HUES48 (cell line): ENCODE results near the gene TAPBP.
"Not testable (repeated sequence)": the region's sequence is repeated elsewhere in the genome, so short reads cannot be mapped to it uniquely, and the experiment has no call there.

Experiments used
- H3K27ac ChIP-seq: one replicate; pipeline ENCODE4 v1.7.0; 2013; ENCODE audit warnings: low read depth, low read length, inconsistent platforms
- H3K27me3 ChIP-seq: 2 replicates; pipeline ENCODE4 v1.6.1; 2013; ENCODE audit warnings: mild to moderate bottlenecking, low read length; ENCODE audit not compliant: control insufficient read depth, insufficient read depth
- H3K36me3 ChIP-seq: 2 replicates; pipeline ENCODE4 v1.6.1; 2013; ENCODE audit warnings: low read length; ENCODE audit not compliant: control insufficient read depth, insufficient read depth
- H3K4me1 ChIP-seq: 2 replicates; pipeline ENCODE4 v1.6.1; 2013; ENCODE audit warnings: mild to moderate bottlenecking, low read length; ENCODE audit not compliant: control insufficient read depth, insufficient read depth
- H3K4me3 ChIP-seq: 2 replicates; pipeline ENCODE4 v1.5.1; 2013; ENCODE audit warnings: mild to moderate bottlenecking, low read depth, low read length
- H3K9ac ChIP-seq: 2 replicates; pipeline ENCODE4 v1.6.1; 2013; ENCODE audit warnings: mild to moderate bottlenecking, low read depth, low read length, moderate library complexity
- H3K9me3 ChIP-seq: 2 replicates; pipeline ENCODE4 v1.6.1; 2013; ENCODE audit warnings: low read length; ENCODE audit not compliant: control insufficient read depth, insufficient read depth

The TAPBP gene

DNA sequence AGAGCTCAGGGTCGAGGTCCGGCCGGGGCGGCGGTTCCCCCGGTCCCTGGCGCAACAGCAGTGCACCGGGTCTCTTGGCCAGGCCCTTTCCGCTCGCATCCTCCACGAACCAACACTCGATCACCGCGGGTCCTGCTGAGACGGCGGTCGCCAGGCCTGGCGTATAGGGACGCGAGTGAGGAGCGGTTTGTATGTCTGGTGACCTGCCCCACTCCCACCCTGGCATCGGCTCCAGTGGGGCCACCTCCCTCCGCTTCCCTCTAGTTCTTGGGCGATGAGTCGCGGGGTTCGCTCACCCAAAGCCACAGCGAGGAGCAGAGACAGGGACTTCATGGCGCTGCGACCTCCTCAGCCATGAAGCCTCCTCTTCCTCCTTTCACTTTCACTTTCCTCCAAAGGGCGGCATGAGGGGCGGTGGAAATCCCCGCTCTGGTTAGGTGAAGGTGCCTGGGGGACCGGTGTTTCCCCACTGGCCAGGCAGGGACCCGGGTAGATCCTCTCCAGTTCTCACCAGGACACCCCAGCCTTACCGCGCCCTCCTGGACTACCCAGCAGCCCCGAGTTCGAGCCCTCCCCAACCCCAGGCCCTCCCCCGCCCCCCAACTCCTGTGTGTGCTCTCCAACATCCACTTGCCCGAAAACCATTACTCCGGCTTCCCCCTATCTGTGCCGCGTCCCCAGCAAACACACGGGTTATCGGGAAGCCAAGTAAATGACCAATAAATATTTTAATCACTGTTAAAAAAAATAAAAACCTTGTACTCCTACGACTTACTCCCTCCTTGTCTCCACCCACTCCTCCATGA is at the start of gene TAPBP:
Gene TAPBP, minus strand, starts transcription at position 370 of the 806 bp plus-strand sequence. Its CDS starts 37 bp downstream, at position 333.
- Histone ChIP-seq H3K4me3 (peak within 1 kb of the TSS; percentile 98), H3K4me1 (peaks cover 30% of the 10 kb centered on the region), H3K36me3 (peaks cover 9% of the 10 kb centered on the region), H3K27me3 (no peaks in the 10 kb centered on the region), H3K27ac (peak within 1 kb of the TSS; percentile 76), H3K9ac (peak within 1 kb of the TSS; percentile 71), H3K9me3 (no peaks in the 10 kb centered on the region)

DNA sequence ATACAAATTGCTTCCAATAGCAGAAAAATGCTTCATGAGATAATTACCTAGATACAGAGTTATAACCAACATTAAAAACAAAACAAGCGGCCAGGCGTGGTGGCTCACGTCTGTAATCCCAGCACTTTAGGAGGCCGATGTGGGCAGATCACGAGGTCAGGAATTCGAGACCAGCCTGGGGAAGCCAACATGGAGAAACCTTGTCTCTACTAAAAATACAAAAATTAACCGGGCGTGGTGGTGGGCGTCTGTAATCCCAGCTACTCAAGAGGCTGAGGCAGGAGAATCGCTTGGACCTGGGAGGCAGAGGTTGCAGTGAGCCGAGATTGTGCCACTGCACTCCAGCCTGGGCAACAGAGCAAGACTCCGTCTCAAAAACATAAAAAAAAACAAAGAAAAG is 49.6 kb upstream of the TAPBP start:
- H3K4me1 ChIP-seq, result peaks cover 14% of the 10 kb centered on the region
- H3K27me3 ChIP-seq, H3K4me3 ChIP-seq, H3K27ac ChIP-seq, H3K9me3 ChIP-seq, H3K36me3 ChIP-seq, H3K9ac ChIP-seq: not testable (repeated sequence)

DNA sequence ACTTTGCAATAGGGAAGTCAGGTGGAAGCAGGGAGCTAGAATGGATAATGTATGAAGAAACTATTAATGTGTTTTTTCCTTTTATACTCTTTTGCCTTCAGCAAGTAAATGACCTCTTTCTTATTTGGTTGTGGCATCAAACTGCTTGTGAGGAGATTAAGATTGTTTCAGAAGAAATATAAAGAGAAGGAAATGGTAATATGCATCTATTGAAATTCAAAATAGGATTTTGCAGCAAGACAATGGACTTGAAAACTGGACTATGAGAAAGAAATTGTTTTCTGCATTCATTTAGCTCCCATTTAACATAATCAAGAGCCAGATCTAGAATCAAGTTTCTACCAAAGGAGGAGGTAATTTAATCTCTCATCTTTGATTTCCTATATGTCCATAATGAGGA is 45.5 kb upstream of the TAPBP start:
- Histone ChIP-seq H3K36me3 (no peaks in the 10 kb centered on the region), H3K27ac (no peak overlapping the region), H3K27me3 (no peaks in the 10 kb centered on the region; the same call in 1 of the 2 replicates), H3K9ac (no peak overlapping the region), H3K4me1 (peaks cover 13% of the 10 kb centered on the region), H3K4me3 (no peak overlapping the region), H3K9me3 (no peaks in the 10 kb centered on the region)

DNA sequence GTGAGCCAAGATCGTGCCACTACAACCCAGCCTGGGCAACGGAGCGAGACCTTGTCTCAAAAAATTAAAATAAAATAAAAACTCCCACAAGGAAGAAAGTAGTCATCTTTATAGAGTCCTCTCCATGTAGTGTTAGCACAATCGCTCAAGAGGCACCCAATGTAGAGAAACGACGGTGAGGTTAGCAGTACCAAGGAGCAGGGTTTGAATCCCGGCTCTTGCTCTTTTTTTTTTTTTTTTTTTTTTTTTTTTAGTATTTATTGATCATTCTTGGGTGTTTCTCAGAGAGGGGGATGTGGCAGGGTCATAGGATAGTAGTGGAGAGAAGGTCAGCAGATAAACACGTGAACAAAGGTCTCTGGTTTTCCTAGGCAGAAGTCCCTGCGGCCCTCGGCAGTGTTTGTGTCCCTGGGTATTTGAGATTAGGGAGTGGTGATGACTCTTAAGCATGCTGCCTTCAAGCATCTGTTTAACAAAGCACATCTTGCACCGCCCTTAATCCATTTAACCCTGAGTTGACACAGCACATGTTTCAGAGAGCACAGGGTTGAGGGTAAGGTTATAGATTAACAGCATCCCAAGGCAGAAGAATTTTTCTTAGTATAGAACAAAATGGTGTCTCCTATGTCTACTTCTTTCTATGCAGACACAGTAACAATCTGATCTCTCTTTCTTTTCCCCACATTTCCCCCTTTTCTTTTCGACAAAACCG is 43.4 kb upstream of the TAPBP start:
- not testable (repeated sequence) for H3K36me3 ChIP-seq, H3K27ac ChIP-seq, H3K9me3 ChIP-seq, H3K4me1 ChIP-seq, H3K4me3 ChIP-seq, H3K9ac ChIP-seq, H3K27me3 ChIP-seq

DNA sequence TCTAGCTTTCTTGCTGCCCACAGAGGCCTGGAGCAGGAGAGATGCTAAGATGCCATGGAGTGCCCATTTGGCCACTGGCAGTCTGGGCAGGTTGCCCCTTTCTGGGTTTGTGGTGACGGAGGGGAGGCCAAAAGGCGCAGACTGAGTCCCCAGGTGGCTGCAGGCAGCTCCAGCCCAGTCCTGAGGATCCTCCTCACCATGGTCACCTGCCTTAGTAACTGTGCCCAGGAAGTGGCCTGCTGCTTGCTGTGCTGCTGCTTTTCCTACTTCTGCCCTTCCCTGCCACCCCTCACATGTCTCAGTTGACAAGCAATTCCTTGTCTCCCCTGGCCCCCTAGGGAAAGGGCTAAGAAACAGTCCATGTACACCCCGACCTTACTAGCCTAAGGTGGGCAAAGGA is 42.4 kb upstream of the TAPBP start:
- Histone ChIP-seq H3K27ac (no peak overlapping the region), H3K4me1 (peaks cover 10% of the 10 kb centered on the region; the same call in 1 of the 2 replicates), H3K36me3 (no peaks in the 10 kb centered on the region), H3K9me3 (no peaks in the 10 kb centered on the region), H3K4me3 (no peak overlapping the region), H3K9ac (no peak overlapping the region), H3K27me3 (no peaks in the 10 kb centered on the region; the same call in 1 of the 2 replicates)

DNA sequence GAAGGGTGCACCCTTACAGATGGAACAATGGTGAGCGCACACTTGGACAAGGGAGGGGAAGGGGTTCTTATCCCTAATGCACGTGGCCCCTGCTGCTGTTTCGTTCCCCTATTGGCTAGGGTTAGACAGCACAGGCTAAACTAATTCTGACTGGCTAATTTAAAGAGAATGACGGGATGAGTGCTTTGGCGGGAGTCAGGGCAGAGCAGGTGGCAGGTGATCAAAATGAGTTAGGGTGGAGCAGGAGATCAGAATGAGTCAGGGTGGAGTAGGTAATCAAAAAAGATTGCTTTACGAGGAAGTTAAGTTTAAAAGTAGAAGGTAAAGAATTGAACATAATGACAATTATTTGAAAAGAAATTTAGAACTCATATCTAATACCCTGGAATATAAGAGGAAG is 42.0 kb upstream of the TAPBP start:
- not testable (repeated sequence) for H3K27me3 ChIP-seq, H3K9ac ChIP-seq, H3K4me3 ChIP-seq, H3K27ac ChIP-seq, H3K9me3 ChIP-seq, H3K36me3 ChIP-seq, H3K4me1 ChIP-seq

DNA sequence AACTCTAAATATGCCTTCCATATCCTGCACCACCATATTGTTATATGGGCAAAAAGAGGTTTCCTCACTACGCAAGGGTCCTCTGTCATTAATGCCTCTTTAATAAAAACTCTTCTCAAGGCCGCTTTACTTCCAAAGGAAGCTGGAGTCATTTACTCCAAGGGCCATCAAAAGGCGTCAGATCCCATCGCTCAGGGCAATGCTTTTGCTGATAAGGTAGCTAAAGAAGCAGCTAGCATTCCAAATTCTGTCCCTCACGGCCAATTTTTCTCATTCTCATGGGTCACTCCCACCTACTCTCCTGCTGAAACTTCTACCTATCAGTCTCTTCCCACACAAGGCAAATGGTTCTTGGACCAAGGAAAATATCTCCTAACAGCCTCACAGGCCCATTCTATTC is 33.9 kb upstream of the TAPBP start:
- H3K4me3 ChIP-seq, result no peak overlapping the region
- H3K9ac ChIP-seq, result no peak overlapping the region
- no peaks in the 10 kb centered on the region for H3K9me3 ChIP-seq
- H3K27ac ChIP-seq, result no peak overlapping the region
- no peaks in the 10 kb centered on the region for H3K27me3 ChIP-seq
- no peaks in the 10 kb centered on the region for H3K36me3 ChIP-seq
- H3K4me1 ChIP-seq, result peaks cover 4% of the 10 kb centered on the region

DNA sequence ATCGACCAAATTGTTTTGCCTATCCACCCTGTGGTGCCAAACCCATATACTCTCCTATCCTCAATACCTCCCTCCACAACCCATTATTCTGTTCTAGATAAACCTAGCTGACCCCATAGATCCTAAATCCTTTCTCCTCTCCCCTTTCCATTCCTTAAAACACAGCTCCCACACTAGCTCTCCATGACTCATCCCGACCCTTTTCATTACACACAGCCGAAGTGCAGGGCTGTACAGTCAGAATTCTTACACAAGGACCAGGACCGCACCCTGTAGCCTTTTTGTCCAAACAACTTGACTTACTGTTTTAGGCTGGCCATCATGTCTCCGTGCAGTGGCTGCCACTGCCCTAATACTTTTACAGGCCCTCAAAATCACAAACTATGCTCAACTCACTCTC is 33.1 kb upstream of the TAPBP start:
- H3K4me3 ChIP-seq, H3K36me3 ChIP-seq, H3K27ac ChIP-seq, H3K9me3 ChIP-seq, H3K27me3 ChIP-seq, H3K4me1 ChIP-seq, H3K9ac ChIP-seq: not testable (repeated sequence)

DNA sequence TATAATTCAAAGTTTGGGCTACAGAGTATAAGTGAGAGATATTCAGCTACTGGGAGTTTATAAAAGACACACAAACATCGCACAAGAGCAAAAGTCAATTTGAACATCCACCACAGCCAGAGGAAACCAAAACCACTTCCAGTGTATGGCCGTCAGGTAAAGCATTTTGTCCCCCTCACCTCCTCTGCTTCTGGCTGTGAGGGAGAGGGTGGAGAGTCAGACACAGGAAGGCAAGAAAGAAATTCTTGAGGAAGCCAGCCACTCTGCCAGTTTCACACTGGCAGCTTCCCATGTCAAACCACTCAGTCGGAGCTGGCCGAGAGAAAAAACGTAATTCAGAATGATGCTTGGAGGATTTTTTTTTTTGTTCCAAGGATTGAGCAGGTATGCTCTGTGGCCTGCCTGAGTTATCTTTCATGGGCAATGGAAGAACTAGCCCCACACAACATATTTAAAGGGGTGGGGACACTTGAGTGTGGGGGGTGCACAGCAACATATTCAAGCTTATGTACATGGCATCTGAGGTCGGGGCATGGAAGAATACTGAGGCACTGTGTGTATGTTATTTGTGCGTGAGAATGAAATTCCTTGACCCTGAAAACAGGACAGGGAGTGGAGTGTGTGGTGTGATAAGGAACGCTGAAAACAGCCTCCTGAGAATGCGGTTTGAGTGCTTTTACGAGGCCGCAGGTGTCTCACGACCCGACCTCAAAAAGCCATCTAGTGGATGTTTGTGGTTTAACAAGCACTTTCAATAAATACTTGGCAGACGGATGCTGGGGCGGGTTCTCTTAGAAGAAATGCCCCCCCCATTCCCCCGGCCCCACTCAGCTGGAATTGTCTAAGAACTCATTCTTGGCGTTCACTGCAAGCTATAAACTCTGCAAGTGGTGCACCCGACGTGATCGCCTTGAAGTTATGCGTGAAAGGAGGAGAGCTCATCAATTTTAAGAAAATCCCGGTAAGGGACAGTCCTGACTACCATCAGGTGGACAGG is 31.1 kb upstream of the TAPBP start:
- no peak overlapping the region for H3K9ac ChIP-seq
- peaks cover 4% of the 10 kb centered on the region for H3K4me1 ChIP-seq
- H3K36me3 ChIP-seq, result no peaks in the 10 kb centered on the region
- H3K27ac ChIP-seq, result no peak overlapping the region
- H3K4me3 ChIP-seq, result no peak overlapping the region
- no peaks in the 10 kb centered on the region for H3K9me3 ChIP-seq
- H3K27me3 ChIP-seq, result no peaks in the 10 kb centered on the region

DNA sequence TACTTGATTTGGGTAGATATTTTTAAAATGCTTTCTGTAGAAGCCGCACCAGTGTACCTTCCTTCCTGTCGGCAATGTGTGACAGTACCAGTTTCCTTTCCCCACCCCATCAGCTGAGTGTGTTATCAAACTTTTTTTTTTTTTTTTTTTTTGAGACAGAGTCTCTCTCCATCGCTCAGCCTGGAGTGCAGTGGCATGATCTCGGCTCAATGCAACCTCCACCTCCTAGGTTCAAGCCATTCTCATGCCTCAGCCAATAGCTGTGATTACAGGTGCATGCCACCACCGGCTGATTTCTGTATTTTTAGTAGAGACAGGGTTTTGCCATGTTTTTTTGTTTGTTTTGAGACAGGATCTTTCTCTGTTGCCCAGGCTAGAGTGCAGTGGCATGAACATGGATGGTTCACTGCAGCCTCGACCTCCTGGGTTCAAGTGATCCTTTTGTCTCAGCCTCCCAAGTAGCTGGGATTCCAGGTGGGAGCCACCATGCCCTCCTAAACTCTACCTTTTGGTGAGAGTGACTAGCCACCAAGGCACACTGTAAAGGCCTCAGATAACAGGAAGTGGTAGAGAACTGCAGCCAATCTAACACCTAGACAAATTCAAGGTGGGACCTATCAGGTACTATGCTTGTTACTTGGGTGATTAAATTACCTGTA is 30.2 kb upstream of the TAPBP start:
- H3K27ac ChIP-seq, result no peak overlapping the region
- H3K9ac ChIP-seq, result no peak overlapping the region

More for the DNA sequence above, 30.2 kb upstream of the TAPBP start:
- H3K27me3 ChIP-seq, result no peaks in the 10 kb centered on the region
- H3K36me3 ChIP-seq, result no peaks in the 10 kb centered on the region
- no peaks in the 10 kb centered on the region for H3K9me3 ChIP-seq
- no peak overlapping the region for H3K4me3 ChIP-seq
- H3K4me1 ChIP-seq, result peaks cover 4% of the 10 kb centered on the region
